Uterus (tissue), 4 donors: ENCODE results near the gene RIPK1. TPM values are rescaled to one million over a fixed set of nuclear protein-coding genes. Genes with fewer than 3 reads are reported as not detected.

ENCODE experiments used
- DNase-seq, 2 donors: peaks; one replicate each; pipeline ENCODE4 v3.0.0-alpha.2; 2019 to 2020
- H3K27ac ChIP-seq, 2 donors: fragments of 200-600 bp; sonication (generic); 1 replicate in 1 of 2; 2 replicates in 1 of 2; pipeline ENCODE4 v1.5.1; 2016 to 2018
- H3K27me3 ChIP-seq, 2 donors: fragments of 200-600 bp; sonication (generic); one replicate each; pipeline ENCODE4 v1.5.1; 2018 to 2019; ENCODE audit warnings: control low read depth in 1 of 2
- H3K36me3 ChIP-seq, 2 donors: fragments of 200-600 bp; sonication (generic); one replicate each; pipeline ENCODE4 v1.5.1; 2019; ENCODE audit warnings: control low read depth in 1 of 2
- H3K4me1 ChIP-seq, 2 donors: fragments of 200-600 bp; sonication (generic); one replicate each; pipeline ENCODE4 v1.5.1; 2018 to 2019; ENCODE audit warnings: control low read depth in 1 of 2
- H3K4me3 ChIP-seq, 2 donors: fragments of 200-600 bp; sonication (generic); 1 replicate in 1 of 2; 2 replicates in 1 of 2; pipeline ENCODE4 v1.5.1; 2018 to 2019; ENCODE audit warnings: mild to moderate bottlenecking in 1 of 2
- H3K9me3 ChIP-seq, 2 donors: fragments of 200-600 bp; sonication (generic); one replicate each; pipeline ENCODE4 v1.5.1; 2019; ENCODE audit warnings: control low read depth in 1 of 2
- POLR2A ChIP-seq, 2 donors: fragments of 450-650 bp; IDR thresholded peaks; one replicate each; pipeline ENCODE4 v1.6.1; 2016; ENCODE audit warnings: antibody characterized with exemption in 2 of 2, mild to moderate bottlenecking in 1 of 2, moderate library complexity in 1 of 2
- intact Hi-C: fragments of 100-400 bp; cut with DNase I; formaldehyde crosslinking; loops from one replicate; pipeline ENCODE4 v1.15.1; 2023; ENCODE audit warnings: low total_unique reads
- small RNA-seq: library from RNA; depleted of rRNA; stranded (forward); fragments of <200 nt; gene quantifications from one replicate; pipeline ENCODE3, GENCODE V24; 2016
- total RNA-seq, 4 donors: library from RNA; depleted of rRNA in 3 of 4; stranded (reverse); fragments of >200 nt in 3 of 4; gene quantifications; one replicate each; pipeline versions ENCODE4 v1.1.0 to v1.2.4, GENCODE V29; 2014 to 2023
- TF ChIP-seq, protein P1 (sequence below), 4 experiments: fragments of 200-600 bp in 2 of 4; fragments of 450-650 bp in 2 of 4; sonication (generic) in 2 of 4; IDR thresholded peaks; one replicate each; pipeline ENCODE4 v1.5.1; 2016 to 2019; ENCODE audit warnings: antibody characterized with exemption in 4 of 4, mild to moderate bottlenecking in 2 of 4, moderate library complexity in 1 of 4
- donor health status: DM: yes; HTN: yes; CAD: no.

Gene RIPK1
- total RNA-seq, 4 donors from 2014 or later: 11.5 to 35.0 (median 30.1) TPM

DNA sequence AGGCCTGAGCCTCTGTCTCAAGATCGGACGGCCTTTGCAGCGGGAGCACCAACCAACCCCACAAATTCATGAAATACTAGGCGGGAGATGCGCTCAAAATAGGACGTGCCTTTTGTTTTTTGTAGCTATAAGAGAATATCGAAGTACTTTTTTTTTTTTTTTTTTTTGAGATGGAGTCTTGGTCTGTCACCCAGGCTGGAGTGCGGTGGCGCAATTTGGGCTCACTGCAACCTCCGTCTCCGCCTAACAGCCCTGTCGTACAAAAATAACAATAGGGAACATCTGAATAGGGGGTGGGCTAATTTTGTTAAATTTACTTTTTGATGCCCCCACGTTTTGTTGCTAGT lies 94.9 kb downstream of the RIPK1 start:
- Histone ChIP-seq H3K4me3 (peak overlapping the region; percentile 52 to 66), H3K4me1 (no peaks in the 10 kb centered on the region), H3K36me3 (no peaks in the 10 kb centered on the region), H3K9me3 (no peaks in the 10 kb centered on the region), H3K27me3 (no peaks in the 10 kb centered on the region), H3K27ac (peak overlapping the region; percentile 76 to 83)
- intact Hi-C loops: no loop called here
- TF ChIP-seq POLR2A (IDR thresholded peaks at IDR 0.05): no peak
- TF ChIP-seq, protein P1, sequence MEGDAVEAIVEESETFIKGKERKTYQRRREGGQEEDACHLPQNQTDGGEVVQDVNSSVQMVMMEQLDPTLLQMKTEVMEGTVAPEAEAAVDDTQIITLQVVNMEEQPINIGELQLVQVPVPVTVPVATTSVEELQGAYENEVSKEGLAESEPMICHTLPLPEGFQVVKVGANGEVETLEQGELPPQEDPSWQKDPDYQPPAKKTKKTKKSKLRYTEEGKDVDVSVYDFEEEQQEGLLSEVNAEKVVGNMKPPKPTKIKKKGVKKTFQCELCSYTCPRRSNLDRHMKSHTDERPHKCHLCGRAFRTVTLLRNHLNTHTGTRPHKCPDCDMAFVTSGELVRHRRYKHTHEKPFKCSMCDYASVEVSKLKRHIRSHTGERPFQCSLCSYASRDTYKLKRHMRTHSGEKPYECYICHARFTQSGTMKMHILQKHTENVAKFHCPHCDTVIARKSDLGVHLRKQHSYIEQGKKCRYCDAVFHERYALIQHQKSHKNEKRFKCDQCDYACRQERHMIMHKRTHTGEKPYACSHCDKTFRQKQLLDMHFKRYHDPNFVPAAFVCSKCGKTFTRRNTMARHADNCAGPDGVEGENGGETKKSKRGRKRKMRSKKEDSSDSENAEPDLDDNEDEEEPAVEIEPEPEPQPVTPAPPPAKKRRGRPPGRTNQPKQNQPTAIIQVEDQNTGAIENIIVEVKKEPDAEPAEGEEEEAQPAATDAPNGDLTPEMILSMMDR (IDR thresholded peaks at IDR 0.05): peak in 1 of 4 experiments; percentile 28
- DNase-seq: no peak

DNA sequence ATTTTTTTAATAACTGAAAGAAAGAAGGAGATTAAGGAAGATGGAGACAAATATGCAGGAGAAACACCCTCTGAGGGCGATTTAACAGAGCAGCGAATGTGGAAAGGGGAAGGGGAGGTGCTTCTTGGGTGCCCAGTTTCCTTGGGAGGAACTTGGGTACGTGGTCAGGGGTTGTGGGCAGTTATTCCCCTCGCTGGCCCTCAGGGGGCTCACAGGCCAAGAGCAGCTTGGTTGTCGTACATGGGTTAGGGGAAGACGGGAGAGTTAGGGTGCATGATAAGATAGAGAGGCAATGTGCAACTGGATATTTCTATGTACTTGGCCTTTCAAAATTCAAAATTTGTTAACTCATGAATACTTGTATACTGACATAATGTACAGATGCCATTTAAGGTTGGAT lies 96.1 kb downstream of the RIPK1 start:
- Histone ChIP-seq H3K4me3 (no peak overlapping the region), H3K9me3 (no peaks in the 10 kb centered on the region), H3K36me3 (no peaks in the 10 kb centered on the region), H3K27me3 (no peaks in the 10 kb centered on the region), H3K4me1 (no peaks in the 10 kb centered on the region), H3K27ac (no peak overlapping the region)
- TF ChIP-seq, protein P1 (IDR thresholded peaks at IDR 0.05): no peak
- TF ChIP-seq POLR2A (IDR thresholded peaks at IDR 0.05): no peak
- intact Hi-C loops: no loop called here
- no peak for DNase-seq

Small RNAs within 50 kb of the gene (small RNA-seq; reads per million reads assigned to genes)
- gene AL133351.4 (not detected), gene RNA5SP201 (not detected)

Other genes with a start within 250 kb of the RIPK1 start
- gene SERPINB1, start 226.6 kb upstream of the RIPK1 start, total RNA-seq: 10 to 100 TPM in 2 of 4 donors, 1 to 10 TPM in 2; 7.7 to 28.2 (median 17.2) TPM
- 10 to 100 TPM in 2 of 4 donors, 1 to 10 TPM in 2; 8.7 to 17.7 (median 10.8) TPM for gene SERPINB9, start 165.2 kb upstream of the RIPK1 start, total RNA-seq
- gene SERPINB6, start 96.9 kb upstream of the RIPK1 start, total RNA-seq: 100 to 1,000 TPM in 3 of 4 donors, 10 to 100 TPM in 1; 84.9 to 266 (median 203) TPM
- 10 to 100 TPM in 3 of 4 donors, 1 to 10 TPM in 1; 7.8 to 50.3 (median 21.6) TPM for gene NQO2, start 68.6 kb upstream of the RIPK1 start, total RNA-seq
- 10 to 100 TPM in 3 of 4 donors, 1 to 10 TPM in 1; 4.1 to 30.9 (median 22.0) TPM for gene BPHL, start 50.2 kb downstream of the RIPK1 start, total RNA-seq
- gene TUBB2A, start 89.0 kb downstream of the RIPK1 start, total RNA-seq: 100 to 1,000 TPM in 1 of 4 donors, 10 to 100 TPM in 3; 21.5 to 100 (median 59.0) TPM
- 10 to 100 TPM in 1 of 4 donors, 1 to 10 TPM in 1, under 1 TPM in 1, not detected in 1; 0.26 to 80.7 (median 4.3) TPM for gene TUBB2B, start 159.2 kb downstream of the RIPK1 start, total RNA-seq
- 10 to 100 TPM; 13.1 to 49.4 (median 28.0) TPM for gene PSMG4, start 190.5 kb downstream of the RIPK1 start, total RNA-seq